Measurements from ENCODE around the gene COMMD9. TPM values are rescaled to one million over a fixed set of nuclear protein-coding genes. Genes with fewer than 3 reads are reported as not detected.

COMMD9 gene
- total and polyA plus RNA-seq, 2 of the 4 experiments (the other 2 are of a cell fraction): 50.7 to 58.3 TPM

GRCh38 chr11:36234825-36235224 lies 54.4 kb downstream of the COMMD9 start:
- intact Hi-C loops (cut with micrococcal nuclease) (no loop called here), dilution Hi-C loops (cut with HindIII; ENCODE audit: low sequenced_read_pairs, unreplicated experiment) (no loop called here), in situ Hi-C loops (cut with MboI; ENCODE audit: low sequenced_read_pairs) (no loop called here)
- no peak overlapping the region for H3K4ac ChIP-seq (ENCODE audit: low read depth, low read length)
- H3K9me1 ChIP-seq (ENCODE audit: insufficient read depth, low read length): peaks cover 2% of the 10 kb centered on the region; the same call in 1 of the 2 replicates
- H3K27ac ChIP-seq (ENCODE audit: insufficient read depth, low read length): no peak overlapping the region
- no peak overlapping the region for H3K4me3 ChIP-seq (ENCODE audit: insufficient read depth, low read depth, low read length)
- BruUV-seq (replicated peaks): no TSS peak
- no peak overlapping the region for H3K56ac ChIP-seq (ENCODE audit: extremely low read depth, insufficient read depth, low read length)
- H2AK9ac ChIP-seq (replicated peaks; ENCODE audit: low read depth, low read length, poor library complexity): no peak overlapping the region
- no peak overlapping the region for H3K23ac ChIP-seq (ENCODE audit: low read depth, low read length)
- H2BK5ac ChIP-seq (ENCODE audit: low read depth, low read length, poor library complexity, severe bottlenecking): no peak overlapping the region
- no peak for TF ChIP-seq ELK1 (IDR thresholded peaks at IDR 0.05; ENCODE audit: borderline replicate concordance, low read depth, low read length)
- TF ChIP-seq, protein P1, sequence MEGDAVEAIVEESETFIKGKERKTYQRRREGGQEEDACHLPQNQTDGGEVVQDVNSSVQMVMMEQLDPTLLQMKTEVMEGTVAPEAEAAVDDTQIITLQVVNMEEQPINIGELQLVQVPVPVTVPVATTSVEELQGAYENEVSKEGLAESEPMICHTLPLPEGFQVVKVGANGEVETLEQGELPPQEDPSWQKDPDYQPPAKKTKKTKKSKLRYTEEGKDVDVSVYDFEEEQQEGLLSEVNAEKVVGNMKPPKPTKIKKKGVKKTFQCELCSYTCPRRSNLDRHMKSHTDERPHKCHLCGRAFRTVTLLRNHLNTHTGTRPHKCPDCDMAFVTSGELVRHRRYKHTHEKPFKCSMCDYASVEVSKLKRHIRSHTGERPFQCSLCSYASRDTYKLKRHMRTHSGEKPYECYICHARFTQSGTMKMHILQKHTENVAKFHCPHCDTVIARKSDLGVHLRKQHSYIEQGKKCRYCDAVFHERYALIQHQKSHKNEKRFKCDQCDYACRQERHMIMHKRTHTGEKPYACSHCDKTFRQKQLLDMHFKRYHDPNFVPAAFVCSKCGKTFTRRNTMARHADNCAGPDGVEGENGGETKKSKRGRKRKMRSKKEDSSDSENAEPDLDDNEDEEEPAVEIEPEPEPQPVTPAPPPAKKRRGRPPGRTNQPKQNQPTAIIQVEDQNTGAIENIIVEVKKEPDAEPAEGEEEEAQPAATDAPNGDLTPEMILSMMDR (conservative IDR thresholded peaks at IDR 0.05; ENCODE audit: low read depth, low read length): no peak
- TF ChIP-seq NFE2L2 (IDR thresholded peaks at IDR 0.05; ENCODE audit: low read depth, low read length): no peak
- TF ChIP-seq MAZ (IDR thresholded peaks at IDR 0.05; ENCODE audit: borderline replicate concordance, low read depth, low read length): no peak
- no peak for TF ChIP-seq CEBPB (IDR thresholded peaks at IDR 0.05; ENCODE audit: low read depth, low read length)
- TF ChIP-seq CHD1 (IDR thresholded peaks at IDR 0.05; ENCODE audit: low read depth, low read length): no peak
- no peak for TF ChIP-seq MAFK (IDR thresholded peaks at IDR 0.05; ENCODE audit: low read depth, low read length)
- no peak for TF ChIP-seq RAD21 (IDR thresholded peaks at IDR 0.05; ENCODE audit: low read length)
- no peak for TF ChIP-seq RCOR1 (IDR thresholded peaks at IDR 0.05; ENCODE audit: insufficient replicate concordance, low read length)
- no peak for TF ChIP-seq FOS (IDR thresholded peaks at IDR 0.05; ENCODE audit: low read depth, low read length)
- TF ChIP-seq RFX5 (IDR thresholded peaks at IDR 0.05; ENCODE audit: low read depth, low read length): no peak
- no peak for TF ChIP-seq USF2 (IDR thresholded peaks at IDR 0.05; ENCODE audit: low read depth, low read length)
- H4K91ac ChIP-seq (ENCODE audit: insufficient read depth, low read depth, low read length): no peak overlapping the region
- ATAC-seq (ENCODE audit: low read depth) (no peak), DNase-seq (no peak)
- no peaks in the 10 kb centered on the region for H3K9me3 ChIP-seq (ENCODE audit: control insufficient read depth, insufficient read depth, low read length)
- no peak overlapping the region for H2BK20ac ChIP-seq (ENCODE audit: low read depth, low read length)
- no peak overlapping the region for H3K18ac ChIP-seq (ENCODE audit: low read depth, low read length)
- H3K4me2 ChIP-seq (ENCODE audit: low read depth, low read length): no peak overlapping the region
- H3K14ac ChIP-seq (replicated peaks; ENCODE audit: low read depth, low read length): no peak overlapping the region
- no CpG with 5 or more reads among the region's 2 CpGs for WGBS, 2 experiments (ENCODE audit: extremely low coverage in 2 of 2, insufficient read length in 1 of 2)
- H4K8ac ChIP-seq (ENCODE audit: low read depth in 2 of 2, low read length in 2 of 2): no peak overlapping the region
- H3K9ac ChIP-seq (ENCODE audit: low read depth, low read length): no peak overlapping the region
- no peak overlapping the region for H4K5ac ChIP-seq (ENCODE audit: low read depth, low read length)
- H3K79me1 ChIP-seq (ENCODE audit: low read depth in 1 of 2, low read length in 2 of 2): no peaks in the 10 kb centered on the region
- no peaks in the 10 kb centered on the region; the same call in 1 of the 2 replicates for H3K27me3 ChIP-seq (ENCODE audit: control insufficient read depth, insufficient read depth, low read length)
- H2BK120ac ChIP-seq (ENCODE audit: low read depth, low read length): no peak overlapping the region
- peaks cover 2% of the 10 kb centered on the region for H3K4me1 ChIP-seq (ENCODE audit: control insufficient read depth, insufficient read depth, low read length)
- CTCF ChIA-PET: no interaction called here
- no peak overlapping the region for H2AK5ac ChIP-seq (ENCODE audit: low read depth, low read length)
- H2AFZ ChIP-seq (replicated peaks; ENCODE audit: low read length, poor library complexity): no peak overlapping the region
- no peaks in the 10 kb centered on the region for H4K20me1 ChIP-seq (ENCODE audit: insufficient read depth, low read length)
- H3K36me3 ChIP-seq (ENCODE audit: control insufficient read depth, insufficient read depth, low read length): no peaks in the 10 kb centered on the region
- POLR2A ChIA-PET (ENCODE audit: unreplicated experiment): no interaction called here
- H2BK15ac ChIP-seq (ENCODE audit: low read depth, low read length): no peak overlapping the region
